Common myeloid progenitor, CD34-positive (primary cell): ENCODE data around the gene PDIA5.

ENCODE experiments used
- CTCF ChIA-PET: fragments of 350-600 bp; sonication (Branson Sonifier 250); formaldehyde crosslinking; loops from one replicate; lab custom pipeline; 2021; ENCODE audit warnings: antibody characterized with exemption; lab: Charles Lee
- POLR2A ChIA-PET: fragments of 350-600 bp; sonication (Branson Sonifier 250); formaldehyde crosslinking; loops from one replicate; lab custom pipeline; 2021; ENCODE audit warnings: antibody characterized with exemption; lab: Charles Lee
- DNase-seq, 3 donors: peaks; one replicate each; pipeline versions ENCODE4 v3.0.0 to v3.0.0-alpha.2; 2013
- H3K27ac ChIP-seq, 2 experiments: 1 replicate in 1 of 2; 2 replicates in 1 of 2; pipeline ENCODE4 v1.7.0; 2013; ENCODE audit warnings: inconsistent platforms in 2 of 2, low read length in 2 of 2, mild to moderate bottlenecking in 2 of 2, low read depth in 1 of 2, moderate library complexity in 1 of 2; ENCODE audit not compliant: severe bottlenecking in 2 of 2, insufficient read depth in 1 of 2, poor library complexity in 1 of 2
- H3K27me3 ChIP-seq, 5 experiments: replicated peaks in 2 of 5; 1 replicate in 3 of 5; 2 replicates in 2 of 5; pipeline versions ENCODE4 v1.6.1 to v1.7.0; 2013; ENCODE audit warnings: low read length in 4 of 5, mild to moderate bottlenecking in 2 of 5, moderate library complexity in 2 of 5, inconsistent platforms in 1 of 5; ENCODE audit not compliant: insufficient read depth in 5 of 5, control insufficient read depth in 4 of 5
- H3K36me3 ChIP-seq, 4 experiments: 1 replicate in 2 of 4; 2 replicates in 2 of 4; pipeline versions ENCODE4 v1.6.1 to v1.7.0; 2013; ENCODE audit warnings: low read length in 3 of 4, control low read depth in 1 of 4, mild to moderate bottlenecking in 1 of 4; ENCODE audit not compliant: control insufficient read depth in 4 of 4, insufficient read depth in 4 of 4
- H3K4me1 ChIP-seq, 4 experiments: 1 replicate in 3 of 4; 2 replicates in 1 of 4; pipeline versions ENCODE4 v1.6.1 to v1.7.1; 2013; ENCODE audit warnings: low read length in 3 of 4, mild to moderate bottlenecking in 3 of 4, control low read depth in 1 of 4, inconsistent platforms in 1 of 4, moderate library complexity in 1 of 4; ENCODE audit not compliant: control insufficient read depth in 4 of 4, insufficient read depth in 4 of 4; ENCODE audit errors: control extremely low read depth in 1 of 4
- H3K4me3 ChIP-seq, 7 experiments: 1 replicate in 4 of 7; 2 replicates in 3 of 7; pipeline versions ENCODE4 v1.5.1 to v1.7.0; 2013; ENCODE audit warnings: mild to moderate bottlenecking in 7 of 7, low read length in 6 of 7, moderate library complexity in 6 of 7, inconsistent platforms in 2 of 7, low read depth in 2 of 7, control low read depth in 1 of 7; ENCODE audit not compliant: insufficient read depth in 4 of 7, control insufficient read depth in 1 of 7; ENCODE audit errors: extremely low read depth in 1 of 7
- H3K9me3 ChIP-seq, 5 experiments: 1 replicate in 4 of 5; 2 replicates in 1 of 5; pipeline versions ENCODE4 v1.6.1 to v1.7.1; 2013; ENCODE audit warnings: low read length in 4 of 5, mild to moderate bottlenecking in 2 of 5, inconsistent platforms in 1 of 5, low read depth in 1 of 5, moderate library complexity in 1 of 5; ENCODE audit not compliant: control insufficient read depth in 4 of 5, insufficient read depth in 2 of 5; ENCODE audit errors: control extremely low read depth in 1 of 5
- WGBS: methylation state at CpG from one replicate; pipeline ENCODE4 v1.1.5; 2013; ENCODE audit not compliant: insufficient coverage; 5-methylcytosine and 5-hydroxymethylcytosine counted together

PDIA5 gene

GRCh38 chr3:123140550-123140949 is 73.7 kb downstream of the PDIA5 start:
- H3K4me3 ChIP-seq = no peak overlapping the region
- H3K27me3 ChIP-seq = no peaks in the 10 kb centered on the region
- H3K27ac ChIP-seq = no peak overlapping the region
- WGBS = 81% methylated on average over 8 of the region's 9 CpGs
- no peak for DNase-seq
- POLR2A ChIA-PET = no interaction called here
- CTCF ChIA-PET = interaction anchor here (0.7 kb wide), 1 partner anchor 10 kb away, joined by 3 read pairs; no protein-coding TSS in a partner anchor
- H3K4me1 ChIP-seq = no peaks in the 10 kb centered on the region
- peaks cover 7 to 36% (median 20%) of the 10 kb centered on the region in 4 experiments for H3K36me3 ChIP-seq
- no peaks in the 10 kb centered on the region for H3K9me3 ChIP-seq

- Histone ChIP-seq H3K36me3 (peaks cover 7 to 42% (median 23%) of the 10 kb centered on the region in 4 experiments), H3K27ac (no peak overlapping the region), H3K4me3 (no peak overlapping the region), H3K4me1 (no peaks in the 10 kb centered on the region), H3K9me3 (no peaks in the 10 kb centered on the region), H3K27me3 (no peaks in the 10 kb centered on the region)
- 100% methylated on average over 1 of the region's 5 CpGs for WGBS
- CTCF ChIA-PET = no interaction called here
- POLR2A ChIA-PET = interaction anchor here (0.7 kb wide), 1 partner anchor 10 kb away, joined by 3 read pairs; no protein-coding TSS in a partner anchor
- DNase-seq = no peak
Observed at GRCh38 chr3:123141276-123141675, 74.5 kb downstream of the PDIA5 start.

- Histone ChIP-seq H3K36me3 (peaks cover 4 to 52% (median 34%) of the 10 kb centered on the region in 4 experiments), H3K9me3 (no peaks in the 10 kb centered on the region)
Observed at GRCh38 chr3:123143669-123144411, 77.0 kb downstream of the PDIA5 start.

GRCh38 chr3:123147754-123148535 is 81.1 kb downstream of the PDIA5 start:
- DNase-seq = no peak
- H3K36me3 ChIP-seq = peaks cover 2 to 70% (median 43%) of the 10 kb centered on the region in 4 experiments
- H3K27ac ChIP-seq = no peak overlapping the region
- no peaks in the 10 kb centered on the region for H3K9me3 ChIP-seq
- no peaks in the 10 kb centered on the region for H3K4me1 ChIP-seq
- H3K27me3 ChIP-seq = no peaks in the 10 kb centered on the region
- WGBS = 98% methylated on average over 10 of the region's 10 CpGs
- ChIA-PET CTCF (interaction anchor here (0.6 kb wide), 1 partner anchor 219 kb away, joined by 3 read pairs; no protein-coding TSS in a partner anchor), POLR2A (no interaction called here)
- H3K4me3 ChIP-seq = no peak overlapping the region

More at GRCh38 chr3:123143669-123144411, 77.0 kb downstream of the PDIA5 start:
- no peak overlapping the region for H3K4me3 ChIP-seq
- H3K4me1 ChIP-seq = no peaks in the 10 kb centered on the region
- no peaks in the 10 kb centered on the region for H3K27me3 ChIP-seq
- no peak overlapping the region for H3K27ac ChIP-seq
- ChIA-PET POLR2A (no interaction called here), CTCF (no interaction called here)
- WGBS = 92% methylated on average over 7 of the region's 10 CpGs
- DNase-seq = no peak

- H3K36me3 ChIP-seq = peaks cover 2 to 70% (median 46%) of the 10 kb centered on the region in 4 experiments
- DNase-seq = no peak
- CTCF ChIA-PET = no interaction called here
- WGBS = 96% methylated on average over 8 of the region's 8 CpGs
- no peak overlapping the region for H3K4me3 ChIP-seq
- no peak overlapping the region for H3K27ac ChIP-seq
- POLR2A ChIA-PET = interaction anchor here (1.0 kb wide), 1 partner anchor 67 kb away, joined by 3 read pairs; no protein-coding TSS in a partner anchor
- no peaks in the 10 kb centered on the region for H3K4me1 ChIP-seq
- H3K27me3 ChIP-seq = no peaks in the 10 kb centered on the region
- no peaks in the 10 kb centered on the region for H3K9me3 ChIP-seq
Observed at GRCh38 chr3:123148772-123149171, 81.9 kb downstream of the PDIA5 start.

- Histone ChIP-seq H3K27me3 (no peaks in the 10 kb centered on the region), H3K27ac (no peak overlapping the region), H3K9me3 (no peaks in the 10 kb centered on the region), H3K4me3 (no peak overlapping the region), H3K4me1 (no peaks in the 10 kb centered on the region), H3K36me3 (peaks cover 2 to 71% (median 48%) of the 10 kb centered on the region in 4 experiments)
- WGBS = 100% methylated on average over 1 of the region's 3 CpGs
- ChIA-PET POLR2A (interaction anchor here (1.0 kb wide), 1 partner anchor 68 kb away, joined by 3 read pairs; no protein-coding TSS in a partner anchor), CTCF (no interaction called here)
- DNase-seq = no peak
Observed at GRCh38 chr3:123149525-123149924, 82.7 kb downstream of the PDIA5 start.
